ENCODE data around the gene RPP21.

DNA sequence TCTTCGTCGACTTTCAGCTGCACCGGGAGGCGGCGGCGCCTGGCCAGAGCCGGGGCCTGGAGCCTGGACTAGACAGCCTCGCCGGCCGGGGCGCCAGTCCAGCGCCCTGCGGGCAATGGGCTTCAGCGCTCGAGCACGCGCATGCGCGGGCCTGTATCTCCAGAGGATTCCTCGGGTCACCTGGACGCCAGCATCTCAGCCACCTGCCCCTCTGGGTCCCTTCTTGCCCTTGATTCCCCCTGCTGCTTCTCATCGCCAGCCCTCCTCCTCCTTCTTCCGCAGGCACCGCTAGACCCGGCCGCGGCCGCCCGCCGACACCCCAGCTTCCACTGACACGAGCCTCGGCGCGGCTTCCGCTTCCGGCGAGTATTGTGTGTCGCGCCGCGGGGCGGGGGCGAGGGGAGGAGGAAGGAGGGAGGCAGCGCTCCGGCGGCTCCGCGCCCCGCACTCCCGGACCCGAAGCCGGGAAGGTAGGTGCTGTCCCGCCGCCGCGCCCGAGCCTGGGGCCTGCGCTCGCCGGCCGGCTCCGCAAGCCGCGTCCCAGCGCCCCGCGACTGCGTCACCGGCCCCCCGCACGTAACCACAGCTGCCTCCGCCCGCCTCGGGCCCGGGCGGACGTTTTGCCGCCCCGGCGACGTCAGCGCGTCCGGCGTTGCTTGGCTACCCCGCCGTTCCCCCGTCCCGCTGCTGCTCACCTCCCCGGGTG is 18.3 kb upstream of the RPP21 start, which contains the start of gene TRIM39:
- TF ChIP-seq, protein P1, sequence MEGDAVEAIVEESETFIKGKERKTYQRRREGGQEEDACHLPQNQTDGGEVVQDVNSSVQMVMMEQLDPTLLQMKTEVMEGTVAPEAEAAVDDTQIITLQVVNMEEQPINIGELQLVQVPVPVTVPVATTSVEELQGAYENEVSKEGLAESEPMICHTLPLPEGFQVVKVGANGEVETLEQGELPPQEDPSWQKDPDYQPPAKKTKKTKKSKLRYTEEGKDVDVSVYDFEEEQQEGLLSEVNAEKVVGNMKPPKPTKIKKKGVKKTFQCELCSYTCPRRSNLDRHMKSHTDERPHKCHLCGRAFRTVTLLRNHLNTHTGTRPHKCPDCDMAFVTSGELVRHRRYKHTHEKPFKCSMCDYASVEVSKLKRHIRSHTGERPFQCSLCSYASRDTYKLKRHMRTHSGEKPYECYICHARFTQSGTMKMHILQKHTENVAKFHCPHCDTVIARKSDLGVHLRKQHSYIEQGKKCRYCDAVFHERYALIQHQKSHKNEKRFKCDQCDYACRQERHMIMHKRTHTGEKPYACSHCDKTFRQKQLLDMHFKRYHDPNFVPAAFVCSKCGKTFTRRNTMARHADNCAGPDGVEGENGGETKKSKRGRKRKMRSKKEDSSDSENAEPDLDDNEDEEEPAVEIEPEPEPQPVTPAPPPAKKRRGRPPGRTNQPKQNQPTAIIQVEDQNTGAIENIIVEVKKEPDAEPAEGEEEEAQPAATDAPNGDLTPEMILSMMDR (conservative IDR thresholded peaks at IDR 0.05), result no peak
- peak; percentile 81 for TF ChIP-seq ZFX (IDR thresholded peaks at IDR 0.05)
